Right lobe of liver (tissue), 6 donors: ENCODE results near the gene TRAPPC12. TPM values are rescaled to one million over a fixed set of nuclear protein-coding genes. Genes with fewer than 3 reads are reported as not detected.
"Not testable (repeated sequence)": the region's sequence is repeated elsewhere in the genome, so short reads cannot be mapped to it uniquely, and the experiment has no call there.

Experiments
- ATAC-seq, 4 donors: fragments of 200-7000 bp; cut with Tn5 transposase; one replicate each; pipeline ENCODE4 v1.9.1; 2020; ENCODE audit warnings: mild to moderate bottlenecking in 4 of 4, moderate library complexity in 4 of 4
- DNase-seq, 3 donors: peaks; one replicate each; pipeline ENCODE4 v3.0.0-alpha.2; 2020
- H3K27ac ChIP-seq, 3 donors: fragments of 200-600 bp; one replicate each; pipeline ENCODE4 v1.8.0; 2022
- H3K27me3 ChIP-seq, 2 donors: fragments of 200-600 bp; one replicate each; pipeline ENCODE4 v1.8.0; 2022
- H3K36me3 ChIP-seq, 4 donors: fragments of 200-600 bp; sonication (generic) in 1 of 4; one replicate each; pipeline versions ENCODE4 v1.5.1 to v1.8.0; 2017 to 2022; ENCODE audit warnings: control low read depth in 1 of 4
- H3K4me1 ChIP-seq, 4 donors: fragments of 200-600 bp; sonication (generic) in 1 of 4; one replicate each; pipeline versions ENCODE4 v1.5.1 to v1.8.0; 2017 to 2022; ENCODE audit warnings: control low read depth in 1 of 4
- H3K4me3 ChIP-seq, 3 donors: fragments of 200-600 bp; one replicate each; pipeline ENCODE4 v1.8.0; 2022
- H3K9me3 ChIP-seq, 4 donors: fragments of 200-600 bp; sonication (generic) in 1 of 4; one replicate each; pipeline versions ENCODE4 v1.5.1 to v1.8.0; 2017 to 2022; ENCODE audit warnings: control low read depth in 1 of 4
- CTCF ChIP-seq, 4 donors: fragments of 200-600 bp in 3 of 4; fragments of 450-650 bp in 1 of 4; IDR thresholded peaks; one replicate each; pipeline versions ENCODE4 v1.5.1 to v1.8.0; 2016 to 2022; ENCODE audit warnings: antibody characterized with exemption in 4 of 4, mild to moderate bottlenecking in 2 of 4
- POLR2A ChIP-seq: fragments of 450-650 bp; IDR thresholded peaks from one replicate; pipeline ENCODE4 v1.6.1; 2017; ENCODE audit warnings: antibody characterized with exemption, mild to moderate bottlenecking
- WGBS: methylation state at CpG from one replicate; pipeline ENCODE4 v1.1.6; 2018; ENCODE audit warnings: low coverage, low lambda C conversion rate; ENCODE audit not compliant: insufficient coverage; ENCODE audit errors: missing lambda C conversion rate; 5-methylcytosine and 5-hydroxymethylcytosine counted together
- intact Hi-C, 2 donors: fragments of 100-400 bp; cut with DNase I; formaldehyde crosslinking; loops; one replicate each; pipeline versions ENCODE4 v1.11.2 to v1.14.1; 2022
- total RNA-seq, 6 experiments: library from RNA; depleted of rRNA in 2 of 6; stranded (reverse); fragments of >200 nt in 2 of 6; fragmentation: NEBNext Ultra II Directional in 3 of 6; extraction: Animal tissue kit (Norgen Biotek cat#: 25700) in 3 of 6; gene quantifications; one replicate each; pipeline versions ENCODE4 v1.1.0 to v1.2.4, GENCODE V29; 2016 to 2023
- donor health status: DM: no; HTN: yes; CAD: no.
- donor health status: DM: no; HTN: no; CAD: no.
- donor health status: DM: no; HTN: no; CAD: no.
- donor health status: DM: no; HTN: yes; CAD: no.
- donor health status: DM: no; HTN: yes; CAD: no.

TRAPPC12 gene
- total RNA-seq, 6 experiments from 2014 or later = 39.2 to 92.4 (median 47.8) TPM

DNA sequence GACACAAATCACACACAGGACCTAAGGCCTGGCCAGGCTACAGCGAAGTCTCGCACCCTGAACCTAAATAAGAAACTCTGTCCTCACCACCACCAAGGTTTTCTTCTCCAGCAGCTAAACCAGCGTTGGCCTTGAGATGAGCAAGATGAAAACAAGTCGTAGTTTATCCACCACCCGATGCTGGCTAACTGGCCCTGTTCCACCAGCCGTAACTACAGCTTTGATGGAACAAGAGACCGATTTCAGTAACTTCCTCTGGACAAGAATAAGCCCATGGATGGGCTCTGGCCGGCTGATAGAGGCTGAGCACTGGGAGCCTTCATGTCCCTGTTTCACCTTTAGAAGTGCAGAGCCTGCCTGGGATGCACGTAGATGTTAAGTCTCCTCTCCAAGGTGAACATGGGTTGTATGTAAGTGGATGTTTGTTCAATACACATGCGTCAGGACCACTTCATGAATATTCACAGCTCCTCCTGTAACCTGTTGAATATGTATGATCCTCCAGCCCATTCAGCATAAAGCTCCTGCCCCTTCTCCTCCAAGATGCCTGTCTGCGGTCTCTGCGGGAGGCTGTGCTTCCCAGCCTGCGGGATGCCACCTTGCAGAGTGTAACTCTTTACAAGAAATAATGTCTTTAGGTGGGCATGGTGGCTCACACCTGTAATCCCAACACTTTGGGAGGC, 115.6 kb downstream of the TRAPPC12 start:
- H3K36me3 ChIP-seq = peaks cover 6 to 53% (median 33%) of the 10 kb centered on the region in 4 donors
- intact Hi-C loops = no loop called here
- DNase-seq (peak in 1 of 3 donors; percentile 17), ATAC-seq (no peak)
- no peaks in the 10 kb centered on the region for H3K27me3 ChIP-seq
- H3K4me1 ChIP-seq = peaks cover 0 to 3% (median 0%) of the 10 kb centered on the region in 4 donors
- TF ChIP-seq CTCF (IDR thresholded peaks at IDR 0.05) (no peak), POLR2A (no peak)
- no peak overlapping the region for H3K4me3 ChIP-seq
- no peaks in the 10 kb centered on the region for H3K9me3 ChIP-seq
- H3K27ac ChIP-seq = no peak overlapping the region
- 89% methylated on average over 5 of the region's 13 CpGs for WGBS

GRCh38 chr2:3496708-3497080, 117.2 kb downstream of the TRAPPC12 start:
- H3K4me3 ChIP-seq, intact Hi-C loops, H3K27ac ChIP-seq, H3K4me1 ChIP-seq, H3K9me3 ChIP-seq, ATAC-seq, H3K27me3 ChIP-seq: not testable (repeated sequence)
- 97% methylated on average over 10 of the region's 15 CpGs for WGBS
- peak in 1 of 3 donors; percentile 36 for DNase-seq
- H3K36me3 ChIP-seq = peaks cover 6 to 68% (median 42%) of the 10 kb centered on the region in 4 donors

- Histone ChIP-seq H3K9me3 (no peaks in the 10 kb centered on the region), H3K27ac (no peak overlapping the region), H3K27me3 (no peaks in the 10 kb centered on the region), H3K4me1 (peaks cover 0 to 3% (median 0%) of the 10 kb centered on the region in 4 donors), H3K36me3 (peaks cover 6 to 84% (median 43%) of the 10 kb centered on the region in 4 donors), H3K4me3 (no peak overlapping the region)
- DNase-seq (peak in 1 of 3 donors; percentile 28), ATAC-seq (no peak)
- WGBS = 87% methylated on average over 17 of the region's 18 CpGs
- TF ChIP-seq CTCF (IDR thresholded peaks at IDR 0.05) (no peak), POLR2A (no peak)
- intact Hi-C loops = no loop called here
Observed at GRCh38 chr2:3498783-3499394, 119.4 kb downstream of the TRAPPC12 start.

DNA sequence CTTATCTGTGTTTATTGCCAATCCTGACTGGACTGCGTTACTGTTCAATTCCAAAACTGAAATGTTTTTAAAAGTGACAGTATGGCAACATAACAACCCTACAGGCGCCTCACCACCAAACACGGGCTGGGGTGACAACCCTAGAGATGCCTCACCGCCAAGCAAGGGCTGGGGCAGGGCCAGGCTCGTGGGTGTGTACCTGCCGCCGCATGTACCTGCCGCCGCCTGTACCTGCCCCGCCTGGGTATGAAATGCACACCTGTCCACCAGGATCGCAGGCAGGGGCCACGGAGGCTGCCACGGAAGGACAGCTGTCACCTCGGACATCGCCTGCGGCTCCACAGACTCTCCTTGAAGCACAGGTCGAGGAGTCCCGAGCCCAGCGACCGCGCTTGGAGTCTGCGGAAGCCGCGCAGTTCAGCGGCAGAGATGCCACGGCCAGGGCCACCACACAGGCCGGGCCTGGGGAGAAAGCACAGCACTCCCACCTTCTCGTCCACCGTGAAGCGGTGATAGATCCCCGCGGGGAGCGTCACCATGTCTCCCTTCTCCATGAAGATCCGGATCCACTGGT, 120.9 kb downstream of the TRAPPC12 start:
- peak in 2 of 3 donors; percentile 46 to 53 for DNase-seq

More for the DNA sequence above, 120.9 kb downstream of the TRAPPC12 start:
- H3K4me3 ChIP-seq = no peak overlapping the region
- H3K4me1 ChIP-seq = peaks cover 0 to 13% (median 2%) of the 10 kb centered on the region in 4 donors
- WGBS = 93% methylated on average over 4 of the region's 34 CpGs
- TF ChIP-seq CTCF (IDR thresholded peaks at IDR 0.05) (no peak), POLR2A (no peak)
- H3K36me3 ChIP-seq = peaks cover 6 to 93% (median 48%) of the 10 kb centered on the region in 4 donors
- intact Hi-C loops = no loop called here
- H3K27me3 ChIP-seq = no peaks in the 10 kb centered on the region
- no peak overlapping the region for H3K27ac ChIP-seq
- H3K9me3 ChIP-seq = no peaks in the 10 kb centered on the region
- ATAC-seq = peak in 2 of 4 donors; percentile 13 to 39
